Measurements from ENCODE around the gene MYO3B.

Gene MYO3B

GRCh38 chr2:170227951-170228350 is 50.0 kb downstream of the MYO3B start:
- DNase-seq (ENCODE audit: low read depth) = no peak
- no peak overlapping the region for H3K4me3 ChIP-seq (ENCODE audit: low read depth, low read length)

DNA sequence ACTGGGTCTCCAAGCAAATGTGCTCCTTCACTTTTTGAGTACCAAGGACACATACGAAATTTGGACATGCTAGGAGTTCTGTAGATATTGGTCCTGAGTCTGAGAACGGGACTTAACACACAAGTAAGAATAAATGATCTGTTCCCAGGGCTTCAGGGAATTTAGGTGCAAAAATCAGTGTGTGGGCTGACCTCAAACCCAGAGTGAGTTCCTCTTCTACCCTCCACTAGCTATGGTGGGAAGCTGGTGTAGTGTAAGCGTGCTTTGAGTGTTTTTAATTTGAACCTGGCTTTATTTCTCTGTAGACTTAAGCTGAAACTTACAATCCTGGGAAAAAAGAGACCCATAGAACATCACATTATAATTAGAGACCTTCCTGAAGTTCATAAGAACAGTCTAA is 50.5 kb downstream of the MYO3B start:
- DNase-seq (ENCODE audit: low read depth) = no peak
- no peak overlapping the region for H3K4me3 ChIP-seq (ENCODE audit: low read depth, low read length)

DNA sequence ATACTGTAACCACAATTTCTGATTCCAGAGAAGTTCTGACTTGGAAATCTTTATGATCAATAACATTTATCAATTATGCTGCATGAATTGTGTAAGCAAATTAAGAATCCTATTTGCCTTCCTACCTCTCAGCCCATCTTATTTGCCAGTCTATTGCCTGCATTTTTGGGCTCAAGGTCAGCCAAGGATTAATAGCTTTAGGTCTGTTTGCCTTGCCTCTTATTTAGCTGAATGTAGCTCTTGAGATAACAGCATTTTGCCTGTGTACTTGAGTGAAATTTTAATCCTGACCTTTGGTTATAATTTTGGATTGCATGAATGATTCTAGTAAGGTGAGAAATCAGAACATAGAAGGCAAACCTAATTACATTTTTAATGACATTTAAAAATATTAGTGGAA is 51.2 kb downstream of the MYO3B start:
- DNase-seq (ENCODE audit: low read depth) = no peak

DNA sequence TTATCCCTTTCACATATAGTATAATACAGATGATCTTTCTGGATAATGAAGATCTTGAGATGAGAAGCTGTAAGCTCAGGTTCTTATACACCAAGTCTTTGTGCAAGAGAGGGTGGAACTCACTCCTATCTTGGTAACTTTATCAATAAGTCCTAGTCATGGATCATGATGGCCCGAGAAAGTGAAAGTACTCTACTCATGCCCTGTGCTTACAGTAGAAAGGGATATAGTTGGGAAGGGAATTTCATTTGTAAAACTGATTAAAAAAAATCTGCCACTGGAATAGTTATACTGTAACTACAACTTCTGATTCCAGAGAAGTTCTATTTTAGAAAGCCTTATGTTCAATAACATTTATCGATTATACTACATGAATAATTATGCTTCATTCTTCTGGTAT is 51.8 kb downstream of the MYO3B start:
- DNase-seq (ENCODE audit: low read depth) = no peak
- H3K4me3 ChIP-seq (ENCODE audit: low read depth, low read length) = no peak overlapping the region

More for the DNA sequence above, 51.2 kb downstream of the MYO3B start:
- H3K4me3 ChIP-seq (ENCODE audit: low read depth, low read length) = no peak overlapping the region

- no peak overlapping the region for H3K4me3 ChIP-seq (ENCODE audit: low read depth, low read length)
- no peak for DNase-seq (ENCODE audit: low read depth)
Observed at GRCh38 chr2:170235860-170236679, 58.1 kb downstream of the MYO3B start.

GRCh38 chr2:170236680-170237047 is 58.7 kb downstream of the MYO3B start:
- H3K4me3 ChIP-seq (ENCODE audit: low read depth, low read length) = no peak overlapping the region
- DNase-seq (ENCODE audit: low read depth) = no peak

DNA sequence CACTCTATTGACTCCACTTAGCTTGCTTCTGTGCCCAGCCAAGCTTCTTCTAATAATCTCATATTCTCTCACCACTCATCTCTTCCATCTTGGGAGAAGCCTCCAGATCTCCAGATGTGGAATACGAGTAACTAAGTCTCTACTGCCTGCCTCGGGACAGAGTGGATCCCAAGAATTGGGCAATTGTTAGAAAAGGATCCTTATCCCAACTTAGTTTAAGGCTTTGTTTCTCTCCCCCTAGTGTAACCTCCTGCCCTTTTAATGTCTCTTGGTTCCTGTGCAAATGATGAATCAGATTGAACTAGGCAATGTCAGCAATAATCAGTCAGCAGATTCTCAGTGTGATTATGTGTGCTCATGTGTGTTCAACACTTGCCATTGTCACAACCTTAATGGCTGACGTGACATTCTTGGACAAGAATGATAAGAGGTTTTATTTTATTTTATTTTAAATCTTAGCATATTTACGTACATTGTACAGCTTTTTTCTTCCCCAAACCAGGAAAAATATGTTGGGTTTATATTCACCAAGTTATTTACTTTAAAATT is 59.7 kb downstream of the MYO3B start:
- DNase-seq (ENCODE audit: low read depth) = no peak
- H3K4me3 ChIP-seq (ENCODE audit: low read depth, low read length) = no peak overlapping the region

DNA sequence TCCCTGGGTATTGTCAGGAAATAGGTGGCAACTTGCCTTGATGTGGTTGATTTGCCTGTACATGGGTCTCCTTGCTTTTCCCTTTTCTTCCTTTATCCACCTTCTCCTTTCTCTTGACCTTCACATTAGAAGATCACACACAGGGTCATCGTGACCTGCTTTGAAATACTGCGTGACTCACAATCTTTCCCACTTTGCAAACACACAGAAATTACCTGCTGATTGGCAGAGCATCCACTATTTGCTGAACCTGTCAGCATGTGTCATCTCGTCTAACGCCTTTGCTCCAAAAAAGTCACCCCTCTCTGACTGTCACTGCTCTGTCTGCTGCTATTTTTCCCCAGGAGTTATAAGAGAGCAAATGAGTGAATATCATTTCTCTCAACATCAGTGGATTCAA is 60.8 kb downstream of the MYO3B start:
- no peak for DNase-seq (ENCODE audit: low read depth)

DNA sequence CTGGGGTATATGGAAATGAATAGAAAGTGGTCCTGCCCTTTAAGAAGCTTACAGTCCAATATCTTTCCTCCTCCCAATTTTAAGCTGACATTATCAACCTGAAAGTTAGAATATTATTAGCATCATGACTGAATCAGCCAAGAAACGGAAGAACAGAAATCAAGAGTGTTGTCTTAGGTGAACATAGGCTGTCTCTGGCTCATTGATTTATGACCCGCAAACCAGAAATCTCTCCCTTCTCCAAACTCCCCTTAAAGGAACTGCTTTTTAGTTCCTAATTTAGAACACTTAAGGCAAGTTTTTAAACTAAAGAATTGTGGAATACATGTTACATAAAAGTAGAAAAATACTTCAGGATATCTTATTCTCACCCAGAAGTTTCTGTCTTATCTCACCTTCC is 62.7 kb downstream of the MYO3B start:
- DNase-seq (ENCODE audit: low read depth) = no peak
- H3K4me3 ChIP-seq (ENCODE audit: low read depth, low read length) = no peak overlapping the region

More for the DNA sequence above, 60.8 kb downstream of the MYO3B start:
- H3K4me3 ChIP-seq (ENCODE audit: low read depth, low read length) = no peak overlapping the region

GRCh38 chr2:170241756-170242155 is 63.8 kb downstream of the MYO3B start:
- DNase-seq (ENCODE audit: low read depth) = no peak

DNA sequence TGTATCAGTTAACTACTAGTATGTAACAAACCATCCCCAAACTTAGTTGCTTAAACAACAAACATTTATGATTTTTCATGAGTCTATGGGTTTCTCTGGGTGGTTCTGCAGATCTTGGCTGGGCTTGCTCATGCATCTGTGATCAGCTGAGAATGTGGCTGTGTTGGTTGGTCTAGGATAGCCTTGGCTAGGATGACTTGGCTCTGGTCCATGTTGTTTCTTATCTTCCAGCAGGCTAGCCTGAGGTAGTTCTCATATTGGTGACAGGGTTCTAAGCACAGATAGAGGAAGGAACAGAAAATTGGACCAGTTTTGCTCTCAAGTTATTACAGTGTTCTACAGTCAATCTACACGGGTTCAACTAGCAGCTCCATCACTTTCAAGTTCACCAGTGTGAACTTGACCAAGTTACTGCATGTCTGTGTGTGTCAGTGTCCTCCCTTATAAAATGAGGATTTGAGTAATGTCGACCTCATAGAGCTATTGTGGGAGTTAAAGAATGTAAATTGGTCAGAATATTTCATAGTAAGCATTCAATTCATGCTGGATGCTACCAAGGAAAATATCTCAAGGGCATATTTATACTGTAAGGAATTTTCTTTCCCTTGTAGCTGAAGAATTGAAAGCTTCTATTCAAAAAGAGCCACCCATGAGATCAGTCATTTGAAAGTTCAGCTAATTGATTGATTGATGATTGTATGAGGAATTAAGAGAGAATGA is 65.3 kb downstream of the MYO3B start:
- no peak for DNase-seq (ENCODE audit: low read depth)
- no peak overlapping the region for H3K4me3 ChIP-seq (ENCODE audit: low read depth, low read length)

More at GRCh38 chr2:170241756-170242155, 63.8 kb downstream of the MYO3B start:
- no peak overlapping the region for H3K4me3 ChIP-seq (ENCODE audit: low read depth, low read length)

GRCh38 chr2:170243898-170244297 is 66.0 kb downstream of the MYO3B start:
- no peak for DNase-seq (ENCODE audit: low read depth)
- no peak overlapping the region for H3K4me3 ChIP-seq (ENCODE audit: low read depth, low read length)

- H3K4me3 ChIP-seq (ENCODE audit: low read depth, low read length) = no peak overlapping the region
- no peak for DNase-seq (ENCODE audit: low read depth)
Observed at GRCh38 chr2:170244555-170244954, 66.6 kb downstream of the MYO3B start.

- H3K4me3 ChIP-seq (ENCODE audit: low read depth, low read length) = no peak overlapping the region
- no peak for DNase-seq (ENCODE audit: low read depth)
Observed at GRCh38 chr2:170245312-170245711, 67.4 kb downstream of the MYO3B start.

- DNase-seq (ENCODE audit: low read depth) = no peak
Observed at GRCh38 chr2:170247333-170247732, 69.4 kb downstream of the MYO3B start.

DNA sequence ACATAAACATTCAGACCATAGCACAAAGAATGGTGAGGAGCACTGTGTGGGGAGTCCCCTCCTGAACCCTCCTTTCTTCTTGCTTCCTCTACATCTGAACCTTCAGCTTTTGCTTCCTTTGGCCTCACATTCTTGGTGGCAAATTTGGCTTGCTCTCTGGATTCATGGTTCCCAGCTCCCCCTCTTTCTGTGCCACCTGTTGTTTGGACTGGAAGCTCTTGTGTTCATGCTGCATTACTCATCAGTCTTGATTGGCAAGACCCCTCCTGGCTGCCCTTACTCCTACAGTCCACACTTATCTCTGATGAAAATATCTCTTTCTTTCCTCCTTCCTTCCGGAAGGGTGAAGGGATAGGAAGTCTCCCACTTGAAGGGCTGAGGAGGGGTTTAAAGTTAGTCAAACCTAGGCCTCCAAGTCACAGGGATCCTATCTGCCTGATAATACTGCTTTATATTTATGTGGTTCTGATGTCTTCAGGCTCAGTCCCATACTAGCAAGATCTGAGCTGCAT is 70.0 kb downstream of the MYO3B start:
- no peak for DNase-seq (ENCODE audit: low read depth)
- H3K4me3 ChIP-seq (ENCODE audit: low read depth, low read length) = no peak overlapping the region

More at GRCh38 chr2:170247333-170247732, 69.4 kb downstream of the MYO3B start:
- no peak overlapping the region for H3K4me3 ChIP-seq (ENCODE audit: low read depth, low read length)

- H3K4me3 ChIP-seq (ENCODE audit: low read depth, low read length) = no peak overlapping the region
- no peak for DNase-seq (ENCODE audit: low read depth)
Observed at GRCh38 chr2:170248574-170249393, 70.8 kb downstream of the MYO3B start.

- no peak for DNase-seq (ENCODE audit: low read depth)
- no peak overlapping the region for H3K4me3 ChIP-seq (ENCODE audit: low read depth, low read length)
Observed at GRCh38 chr2:170249761-170250160, 71.8 kb downstream of the MYO3B start.

DNA sequence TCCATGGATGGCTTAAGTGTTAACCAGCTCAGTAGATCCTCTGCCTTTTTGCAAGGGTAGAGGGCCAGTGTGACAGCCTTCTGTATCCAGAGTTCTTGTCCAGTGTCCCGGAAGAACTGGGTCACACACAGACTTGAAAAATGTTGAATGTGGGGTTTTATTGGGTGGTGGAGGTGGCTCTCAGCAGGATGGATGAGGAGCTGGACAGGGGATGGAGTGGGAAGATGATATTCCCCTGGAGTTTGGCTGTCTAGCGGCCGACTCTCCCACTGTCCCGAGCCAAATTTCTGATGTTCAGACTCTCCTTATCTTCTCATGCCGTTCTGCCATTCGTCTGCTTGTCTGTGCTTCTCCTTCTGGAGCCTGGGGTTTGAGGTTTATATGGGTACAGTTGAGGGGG is 72.6 kb downstream of the MYO3B start:
- no peak overlapping the region for H3K4me3 ChIP-seq (ENCODE audit: low read depth, low read length)
- no peak for DNase-seq (ENCODE audit: low read depth)

GRCh38 chr2:170252414-170252813 is 74.5 kb downstream of the MYO3B start:
- no peak for DNase-seq (ENCODE audit: low read depth)
- no peak overlapping the region for H3K4me3 ChIP-seq (ENCODE audit: low read depth, low read length)
